Keratinocyte (primary cell): ENCODE data around the gene GRK1. TPM values are rescaled to one million over a fixed set of nuclear protein-coding genes. Genes with fewer than 3 reads are reported as not detected.

ENCODE experiments used
- DNase-seq: peaks from one replicate; pipeline ENCODE4 v3.0.0-alpha.2; 2011; ENCODE audit warnings: low read depth, missing footprints, low spot score
- FAIRE-seq: peaks from 2 replicates; lab custom pipeline; 2011; peaks lifted over from hg19 to GRCh38; lab: Jason Lieb, UNC
- H2AFZ ChIP-seq: 2 replicates; pipeline ENCODE4 v1.6.0; 2012; ENCODE audit warnings: low read length, control low read depth, inconsistent platforms; ENCODE audit not compliant: control insufficient read depth
- H3K27ac ChIP-seq: 2 replicates; pipeline ENCODE4 v1.5.1; 2011; ENCODE audit warnings: low read length; ENCODE audit not compliant: control insufficient read depth, insufficient read depth
- H3K27me3 ChIP-seq: 3 replicates; pipeline ENCODE4 v1.6.0; 2011; ENCODE audit warnings: low read length; ENCODE audit not compliant: control insufficient read depth, insufficient read depth; ENCODE audit errors: extremely low read depth
- H3K36me3 ChIP-seq, 2 experiments: 2 replicates in 1 of 2; 3 replicates in 1 of 2; pipeline ENCODE4 v1.5.1; 2011; ENCODE audit warnings: low read length in 2 of 2, mild to moderate bottlenecking in 1 of 2; ENCODE audit not compliant: control insufficient read depth in 2 of 2, insufficient read depth in 2 of 2; ENCODE audit errors: extremely low read depth in 1 of 2
- H3K4me1 ChIP-seq: 3 replicates; pipeline ENCODE4 v1.5.1; 2011; ENCODE audit warnings: low read length; ENCODE audit not compliant: control insufficient read depth, insufficient read depth; ENCODE audit errors: extremely low read depth
- H3K4me2 ChIP-seq: 3 replicates; pipeline ENCODE4 v1.6.0; 2011; ENCODE audit warnings: low read depth, low read length; ENCODE audit not compliant: control insufficient read depth, insufficient read depth; ENCODE audit errors: extremely low read depth
- H3K4me3 ChIP-seq, 3 experiments: fragments of 200-600 bp in 1 of 3; sonication (generic) in 1 of 3; 2 replicates in 2 of 3; 3 replicates in 1 of 3; pipeline ENCODE4 v1.5.1; 2011 to 2016; ENCODE audit warnings: low read length in 3 of 3, mild to moderate bottlenecking in 3 of 3, control low read depth in 2 of 3, inconsistent platforms in 1 of 3, low read depth in 1 of 3, mixed read lengths in 1 of 3, mixed run types in 1 of 3, moderate library complexity in 1 of 3; ENCODE audit not compliant: control insufficient read depth in 2 of 3, insufficient read depth in 2 of 3; ENCODE audit errors: extremely low read depth in 1 of 3
- H3K79me2 ChIP-seq: 2 replicates; pipeline ENCODE4 v1.6.0; 2012; ENCODE audit warnings: low read length; ENCODE audit not compliant: control insufficient read depth, insufficient read depth
- H3K9ac ChIP-seq: 3 replicates; pipeline ENCODE4 v1.6.0; 2011; ENCODE audit warnings: low read length; ENCODE audit not compliant: control insufficient read depth, insufficient read depth; ENCODE audit errors: extremely low read depth
- H3K9me1 ChIP-seq: 3 replicates; pipeline ENCODE4 v1.6.0; 2011; ENCODE audit warnings: low read length; ENCODE audit not compliant: control insufficient read depth, insufficient read depth; ENCODE audit errors: extremely low read depth
- H3K9me3 ChIP-seq: 2 replicates; pipeline ENCODE4 v1.5.1; 2012; ENCODE audit warnings: low read depth, low read length; ENCODE audit not compliant: control insufficient read depth
- H4K20me1 ChIP-seq: 3 replicates; pipeline ENCODE4 v1.6.0; 2011; ENCODE audit warnings: low read length; ENCODE audit not compliant: control insufficient read depth, insufficient read depth; ENCODE audit errors: extremely low read depth
- CTCF ChIP-seq, 3 experiments: IDR thresholded peaks in 1 of 3; conservative IDR thresholded peaks in 1 of 3; optimal IDR thresholded peaks in 1 of 3; 2 replicates in 2 of 3; 3 replicates in 1 of 3; pipeline versions ENCODE3 to v1.5.1; 2011; ENCODE audit warnings: low read length in 3 of 3, mild to moderate bottlenecking in 3 of 3, moderate library complexity in 2 of 3, control low read depth in 1 of 3, inconsistent platforms in 1 of 3; ENCODE audit not compliant: insufficient read depth in 2 of 3; ENCODE audit errors: extremely low read depth in 1 of 3
- EZH2 ChIP-seq: IDR thresholded peaks from one replicate; pipeline ENCODE4 v1.6.1; 2012; ENCODE audit warnings: inconsistent platforms, mild to moderate bottlenecking, low read length, moderate library complexity
- dilution Hi-C: fragments of 300-500 bp; cut with MboI; formaldehyde crosslinking; loops from one replicate; pipeline ENCODE4 v1.7.0; 2020; ENCODE audit warnings: low sequenced_read_pairs; ENCODE audit not compliant: extremely low pct_ligation_motif_present
- polyA plus RNA-seq, 5 experiments: library from polyadenylated mRNA; depleted of rRNA in 3 of 5; stranded (reverse) in 3 of 5; stranded (forward) in 1 of 5; unstranded in 1 of 5; fragments of >200 nt; gene quantifications; 1 replicate in 1 of 5; 2 replicates in 3 of 5; 3 replicates in 1 of 5; pipeline versions ENCODE4 v1.2.1 to v1.2.3, GENCODE V29; 2011 to 2012; ENCODE audit warnings: missing spikeins in 2 of 5, low read depth in 1 of 5, low replicate concordance in 1 of 5

Gene GRK1
- polyA plus RNA-seq, 1 donor (not counting 4 experiments of a cell fraction or from before 2014, with no cell fraction given): not detected

GRCh38 chr13:113734099-113734825, 67.2 kb downstream of the GRK1 start:
- Histone ChIP-seq H3K36me3 (no peaks in the 10 kb centered on the region), H3K9ac (no peak overlapping the region), H3K27ac (no peak overlapping the region), H3K4me2 (no peak overlapping the region), H4K20me1 (no peaks in the 10 kb centered on the region), H3K79me2 (no peaks in the 10 kb centered on the region), H3K27me3 (peaks cover 22% of the 10 kb centered on the region), H2AFZ (no peak overlapping the region), H3K4me3 (no peak overlapping the region), H3K9me1 (no peaks in the 10 kb centered on the region), H3K9me3 (peaks cover 8% of the 10 kb centered on the region), H3K4me1 (peaks cover 3% of the 10 kb centered on the region)
- FAIRE-seq (no peak), DNase-seq (no peak)
- TF ChIP-seq CTCF (optimal IDR thresholded peaks at IDR 0.05 in 1 of 3, IDR thresholded peaks at IDR 0.05 in 1 of 3, conservative IDR thresholded peaks at IDR 0.05 in 1 of 3; ENCODE audit: extremely low read depth in 1 of 3, insufficient read depth in 2 of 3, low read length in 3 of 3) (no peak), EZH2 (no peak)
- dilution Hi-C loops: no loop called here

GRCh38 chr13:113734826-113735125, 67.8 kb downstream of the GRK1 start:
- Histone ChIP-seq H3K27ac (no peak overlapping the region), H2AFZ (no peak overlapping the region), H3K4me1 (no peaks in the 10 kb centered on the region), H4K20me1 (no peaks in the 10 kb centered on the region), H3K4me2 (no peak overlapping the region), H3K9me3 (peaks cover 8% of the 10 kb centered on the region), H3K27me3 (peaks cover 17% of the 10 kb centered on the region), H3K9me1 (no peaks in the 10 kb centered on the region), H3K36me3 (no peaks in the 10 kb centered on the region), H3K79me2 (no peaks in the 10 kb centered on the region), H3K9ac (no peak overlapping the region), H3K4me3 (no peak overlapping the region)
- DNase-seq (no peak), FAIRE-seq (no peak)
- dilution Hi-C loops: no loop called here
- TF ChIP-seq EZH2 (no peak), CTCF (optimal IDR thresholded peaks at IDR 0.05 in 1 of 3, IDR thresholded peaks at IDR 0.05 in 1 of 3, conservative IDR thresholded peaks at IDR 0.05 in 1 of 3; ENCODE audit: extremely low read depth in 1 of 3, insufficient read depth in 2 of 3, low read length in 3 of 3) (no peak)
